ENCODE data around the gene CHST10. TPM values are rescaled to one million over a fixed set of nuclear protein-coding genes. Genes with fewer than 3 reads are reported as not detected.

Gene CHST10
- total and polyA plus RNA-seq, 9 donors: 10.0 to 23.7 (median 15.8) TPM

DNA sequence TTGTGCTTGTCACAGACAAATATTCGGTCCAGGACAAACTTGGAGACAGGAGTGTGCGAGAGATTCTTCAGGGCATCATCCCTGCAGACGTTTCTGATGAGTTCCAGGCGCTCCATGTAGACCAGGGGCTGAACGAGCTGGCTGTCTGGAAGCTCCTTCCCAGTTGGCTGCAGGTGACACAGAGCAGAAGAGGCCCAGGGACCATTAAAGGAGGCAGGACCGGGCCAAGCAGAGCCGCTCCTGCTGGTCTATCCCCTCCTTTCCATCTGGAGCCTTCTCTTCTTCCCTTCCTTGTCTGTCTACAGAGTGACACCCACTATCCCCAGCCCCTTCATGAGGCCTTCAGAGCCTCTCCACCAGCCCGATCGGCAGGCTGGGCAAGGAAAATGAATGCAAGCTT lies 19.5 kb downstream of the CHST10 start:
- H3K4me1 ChIP-seq (ENCODE audit: insufficient read depth): no peaks in the 10 kb centered on the region
- H3K4me3 ChIP-seq: no peak overlapping the region
- no peaks in the 10 kb centered on the region for H3K9me3 ChIP-seq
- TF ChIP-seq EP300 (IDR thresholded peaks at IDR 0.05): no peak
- TF ChIP-seq, protein P1, sequence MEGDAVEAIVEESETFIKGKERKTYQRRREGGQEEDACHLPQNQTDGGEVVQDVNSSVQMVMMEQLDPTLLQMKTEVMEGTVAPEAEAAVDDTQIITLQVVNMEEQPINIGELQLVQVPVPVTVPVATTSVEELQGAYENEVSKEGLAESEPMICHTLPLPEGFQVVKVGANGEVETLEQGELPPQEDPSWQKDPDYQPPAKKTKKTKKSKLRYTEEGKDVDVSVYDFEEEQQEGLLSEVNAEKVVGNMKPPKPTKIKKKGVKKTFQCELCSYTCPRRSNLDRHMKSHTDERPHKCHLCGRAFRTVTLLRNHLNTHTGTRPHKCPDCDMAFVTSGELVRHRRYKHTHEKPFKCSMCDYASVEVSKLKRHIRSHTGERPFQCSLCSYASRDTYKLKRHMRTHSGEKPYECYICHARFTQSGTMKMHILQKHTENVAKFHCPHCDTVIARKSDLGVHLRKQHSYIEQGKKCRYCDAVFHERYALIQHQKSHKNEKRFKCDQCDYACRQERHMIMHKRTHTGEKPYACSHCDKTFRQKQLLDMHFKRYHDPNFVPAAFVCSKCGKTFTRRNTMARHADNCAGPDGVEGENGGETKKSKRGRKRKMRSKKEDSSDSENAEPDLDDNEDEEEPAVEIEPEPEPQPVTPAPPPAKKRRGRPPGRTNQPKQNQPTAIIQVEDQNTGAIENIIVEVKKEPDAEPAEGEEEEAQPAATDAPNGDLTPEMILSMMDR (IDR thresholded peaks at IDR 0.05): no peak
- no peak for TF ChIP-seq POLR2A (IDR thresholded peaks at IDR 0.05)
- no peaks in the 10 kb centered on the region for H3K27me3 ChIP-seq
- H3K27ac ChIP-seq: no peak overlapping the region
- H3K36me3 ChIP-seq: no peaks in the 10 kb centered on the region
- intact Hi-C loops (cut with DNase I): loop anchor here in 2 of 4 donors (10.0 kb wide), 1 partner anchor 843 kb away; no protein-coding TSS in a partner anchor
- no peak for DNase-seq
- WGBS, 3 donors: 85 to 90% (median 85%) methylated on average over 9 of the region's 9 CpGs

DNA sequence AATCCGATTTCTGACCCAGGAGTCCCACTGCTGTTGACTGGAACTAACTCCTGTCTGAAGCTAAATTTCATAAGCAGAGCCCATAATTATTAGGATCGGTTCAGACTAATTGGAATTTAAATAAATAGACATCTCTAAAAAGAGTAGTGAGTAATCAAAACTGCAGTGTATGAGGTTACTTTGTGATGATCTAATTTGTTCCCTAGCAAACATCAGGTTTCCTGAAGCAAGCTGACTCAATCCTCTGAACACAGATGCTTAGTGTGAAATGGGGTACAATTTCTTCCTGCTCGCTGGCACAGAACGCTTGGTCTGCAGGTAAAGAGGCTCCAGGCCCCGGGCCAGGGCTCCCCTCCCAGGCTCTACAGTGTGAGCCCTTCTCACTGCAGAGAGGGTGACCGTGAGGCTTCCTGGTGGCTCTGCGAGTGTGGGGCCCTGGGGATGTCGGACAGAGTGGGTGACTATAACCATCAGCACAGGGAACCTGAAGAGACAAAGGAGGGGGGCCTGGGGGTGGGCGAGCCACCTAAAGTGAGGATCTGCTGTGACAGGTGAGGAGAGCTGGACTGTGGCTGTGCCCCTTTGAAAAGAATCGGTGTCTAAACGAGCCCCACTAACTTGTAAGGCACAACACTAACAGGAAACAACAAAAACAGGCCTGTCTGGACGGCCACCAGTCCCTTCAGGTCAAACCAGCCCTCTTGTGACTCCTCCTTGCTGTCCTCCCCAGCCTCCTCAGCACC lies 20.2 kb downstream of the CHST10 start:
- Histone ChIP-seq H3K36me3 (no peaks in the 10 kb centered on the region), H3K27me3 (no peaks in the 10 kb centered on the region), H3K9me3 (no peaks in the 10 kb centered on the region), H3K27ac (no peak overlapping the region), H3K4me1 (ENCODE audit: insufficient read depth) (no peaks in the 10 kb centered on the region), H3K4me3 (no peak overlapping the region)
- no peak for DNase-seq
- intact Hi-C loops (cut with DNase I): loop anchor here in 2 of 4 donors (10.0 kb wide), 1 partner anchor 842 kb away; no protein-coding TSS in a partner anchor
- TF ChIP-seq POLR2A (IDR thresholded peaks at IDR 0.05): no peak
- TF ChIP-seq EP300 (IDR thresholded peaks at IDR 0.05): no peak
- TF ChIP-seq, protein P1 (IDR thresholded peaks at IDR 0.05): no peak
- WGBS, 3 donors: 86 to 89% (median 87%) methylated on average over 12 of the region's 12 CpGs

DNA sequence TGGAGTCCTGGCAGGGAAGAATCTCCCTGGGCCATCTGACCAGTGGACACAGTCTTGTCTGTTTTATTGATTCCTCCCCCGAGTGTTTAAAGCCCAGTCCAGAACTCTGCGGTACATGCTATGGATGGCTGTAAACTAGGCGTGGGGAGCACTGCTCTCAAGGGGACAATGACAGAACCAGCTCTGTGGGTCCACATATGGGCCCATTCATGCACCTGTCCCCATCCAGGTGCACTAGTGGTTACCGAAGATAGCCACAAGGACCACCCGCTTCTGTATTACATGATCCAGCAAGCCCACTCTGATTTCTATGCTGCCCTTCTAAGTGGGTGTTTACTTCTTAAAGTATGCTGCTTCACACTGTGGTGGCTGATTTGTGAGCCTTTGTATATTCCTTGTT lies 21.0 kb downstream of the CHST10 start:
- Histone ChIP-seq H3K27ac (no peak overlapping the region), H3K4me1 (ENCODE audit: insufficient read depth) (no peaks in the 10 kb centered on the region), H3K4me3 (no peak overlapping the region), H3K27me3 (no peaks in the 10 kb centered on the region), H3K9me3 (no peaks in the 10 kb centered on the region), H3K36me3 (no peaks in the 10 kb centered on the region)
- intact Hi-C loops (cut with DNase I): loop anchor here in 2 of 4 donors (10.0 kb wide), 1 partner anchor 842 kb away; no protein-coding TSS in a partner anchor
- no peak for DNase-seq
- 91 to 94% (median 91%) methylated on average over 5 of the region's 5 CpGs for WGBS, 3 donors
- TF ChIP-seq EP300 (IDR thresholded peaks at IDR 0.05) (no peak), POLR2A (IDR thresholded peaks at IDR 0.05) (no peak)
- TF ChIP-seq, protein P1 (IDR thresholded peaks at IDR 0.05): no peak

DNA sequence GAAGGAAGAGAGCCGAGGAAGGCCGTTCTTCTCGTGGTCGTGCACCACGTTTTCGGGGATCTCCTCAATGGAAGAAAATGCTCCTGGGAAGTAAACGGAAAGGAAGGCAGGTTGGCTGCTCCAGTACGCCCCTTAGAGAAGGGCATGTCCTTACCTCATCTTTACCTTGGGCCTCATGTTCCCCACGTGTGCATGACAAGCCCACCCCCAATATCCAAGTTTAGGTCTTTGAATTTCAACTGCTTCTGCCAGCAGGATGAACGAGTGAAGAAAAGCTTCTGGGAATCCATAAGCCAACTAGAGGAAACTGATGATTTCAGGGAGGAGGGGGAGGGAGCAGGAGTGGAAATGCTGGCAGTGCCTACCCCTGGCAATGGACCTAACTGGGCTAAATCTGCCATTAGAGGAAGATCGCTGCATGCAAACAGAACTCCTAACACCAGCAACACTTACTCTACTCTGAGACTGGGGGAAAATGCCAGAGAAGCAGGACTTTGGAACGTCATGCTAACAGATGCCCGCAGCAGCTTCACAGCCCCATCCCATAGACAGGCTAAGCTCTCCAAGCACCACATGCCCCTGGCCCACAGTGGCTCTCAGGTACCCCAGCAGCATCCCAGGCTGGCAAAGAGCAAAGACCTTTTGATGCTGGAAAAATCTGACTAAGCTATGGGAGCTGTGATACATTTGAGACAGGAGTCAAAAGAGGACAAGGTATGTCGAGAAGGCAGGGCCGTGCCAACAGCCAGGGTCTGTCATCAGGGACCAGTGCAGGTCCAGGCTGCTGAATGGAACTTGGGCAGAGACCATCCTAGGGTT lies 21.7 kb downstream of the CHST10 start:
- 87 to 90% (median 89%) methylated on average over 15 of the region's 15 CpGs for WGBS, 3 donors

More for the DNA sequence above, 21.7 kb downstream of the CHST10 start:
- Histone ChIP-seq H3K4me1 (ENCODE audit: insufficient read depth) (no peaks in the 10 kb centered on the region), H3K9me3 (no peaks in the 10 kb centered on the region), H3K36me3 (no peaks in the 10 kb centered on the region), H3K27me3 (no peaks in the 10 kb centered on the region), H3K27ac (no peak overlapping the region), H3K4me3 (no peak overlapping the region)
- no peak for DNase-seq
- TF ChIP-seq, protein P1 (IDR thresholded peaks at IDR 0.05): no peak
- TF ChIP-seq EP300 (IDR thresholded peaks at IDR 0.05) (no peak), POLR2A (IDR thresholded peaks at IDR 0.05) (no peak)
- intact Hi-C loops (cut with DNase I): loop anchor here in 2 of 4 donors (10.0 kb wide), 1 partner anchor 841 kb away; no protein-coding TSS in a partner anchor
